Neural progenitor cell (in vitro differentiated cells): ENCODE measurements around the gene LRRC8D. TPM values are rescaled to one million over a fixed set of nuclear protein-coding genes. Genes with fewer than 3 reads are reported as not detected.

Experiments used
- DNase-seq: peaks from one replicate; pipeline ENCODE4 v3.0.0-alpha.2; 2016; ENCODE audit warnings: low spot score
- H2AFZ ChIP-seq: fragments of 200-600 bp; sonication (generic); replicated peaks from 2 replicates; pipeline ENCODE4 v1.6.1; 2016; ENCODE audit warnings: antibody characterized with exemption
- H3F3A ChIP-seq: fragments of 200-600 bp; sonication (generic); 2 replicates; pipeline ENCODE4 v1.6.1; 2016; ENCODE audit warnings: antibody characterized with exemption, low read depth
- H3K27ac ChIP-seq: fragments of 200-600 bp; sonication (generic); 2 replicates; pipeline ENCODE4 v1.5.1; 2016; ENCODE audit warnings: mild to moderate bottlenecking
- H3K27me3 ChIP-seq: fragments of 200-600 bp; sonication (generic); 2 replicates; pipeline ENCODE4 v1.6.1; 2016; ENCODE audit warnings: mild to moderate bottlenecking, moderate library complexity
- H3K36me3 ChIP-seq: fragments of 200-600 bp; sonication (generic); 2 replicates; pipeline ENCODE4 v1.5.1; 2016
- H3K4me1 ChIP-seq: fragments of 200-600 bp; sonication (generic); 2 replicates; pipeline ENCODE4 v1.6.1; 2016; ENCODE audit warnings: mixed run types
- H3K4me2 ChIP-seq: fragments of 200-600 bp; sonication (generic); 2 replicates; pipeline ENCODE4 v1.6.1; 2016
- H3K4me3 ChIP-seq: fragments of 200-600 bp; sonication (generic); 2 replicates; pipeline ENCODE4 v1.5.1; 2016
- H3K79me2 ChIP-seq: fragments of 200-600 bp; sonication (generic); 2 replicates; pipeline ENCODE4 v1.6.1; 2016; ENCODE audit warnings: low read depth
- H3K9ac ChIP-seq: fragments of 200-600 bp; sonication (generic); 2 replicates; pipeline ENCODE4 v1.6.1; 2016
- H3K9me3 ChIP-seq: fragments of 200-600 bp; sonication (generic); 2 replicates; pipeline ENCODE4 v1.5.1; 2016; ENCODE audit warnings: low read depth
- H4K20me1 ChIP-seq: fragments of 200-600 bp; sonication (generic); 2 replicates; pipeline ENCODE4 v1.6.1; 2016; ENCODE audit warnings: low read depth
- H3K27ac Mint-ChIP-seq: 3 replicates; pipeline ENCODE4 v1.8.0; 2021; ENCODE audit warnings: mixed read lengths
- H3K27me3 Mint-ChIP-seq: 2 replicates; pipeline ENCODE4 v1.8.0; 2022; ENCODE audit warnings: low read depth, mild to moderate bottlenecking, inconsistent platforms, moderate library complexity, mixed read lengths; ENCODE audit not compliant: insufficient read depth
- H3K36me3 Mint-ChIP-seq: 3 replicates; pipeline ENCODE4 v1.8.0; 2021; ENCODE audit warnings: mixed read lengths
- H3K4me1 Mint-ChIP-seq: 3 replicates; pipeline ENCODE4 v1.8.0; 2021; ENCODE audit warnings: mixed read lengths
- H3K4me3 Mint-ChIP-seq: 3 replicates; pipeline ENCODE4 v1.8.0; 2021; ENCODE audit warnings: mild to moderate bottlenecking, moderate library complexity, mixed read lengths
- H3K9me3 Mint-ChIP-seq: 3 replicates; pipeline ENCODE4 v1.8.0; 2020; ENCODE audit warnings: mixed read lengths
- CTCF ChIP-seq: fragments of 200-600 bp; sonication (generic); IDR thresholded peaks from 2 replicates; pipeline ENCODE4 v1.5.1; 2017; ENCODE audit warnings: antibody characterized with exemption, mild to moderate bottlenecking
- EZH2 ChIP-seq: fragments of 200-600 bp; sonication (generic); IDR thresholded peaks from 2 replicates; pipeline ENCODE4 v1.6.1; 2017; ENCODE audit warnings: antibody characterized with exemption, mild to moderate bottlenecking, moderate library complexity
- EZH2phosphoT487 ChIP-seq: fragments of 200-600 bp; sonication (generic); IDR thresholded peaks from 2 replicates; pipeline ENCODE4 v1.6.1; 2017; ENCODE audit warnings: antibody characterized with exemption
- total RNA-seq: library from RNA; depleted of rRNA; stranded (reverse); fragments of >200 nt; gene quantifications from 2 replicates; pipeline ENCODE4 v1.2.3, GENCODE V29; 2015; ENCODE audit warnings: low replicate concordance

LRRC8D gene
- total RNA-seq, 1 donor from 2014 or later = 55.7 TPM

DNA sequence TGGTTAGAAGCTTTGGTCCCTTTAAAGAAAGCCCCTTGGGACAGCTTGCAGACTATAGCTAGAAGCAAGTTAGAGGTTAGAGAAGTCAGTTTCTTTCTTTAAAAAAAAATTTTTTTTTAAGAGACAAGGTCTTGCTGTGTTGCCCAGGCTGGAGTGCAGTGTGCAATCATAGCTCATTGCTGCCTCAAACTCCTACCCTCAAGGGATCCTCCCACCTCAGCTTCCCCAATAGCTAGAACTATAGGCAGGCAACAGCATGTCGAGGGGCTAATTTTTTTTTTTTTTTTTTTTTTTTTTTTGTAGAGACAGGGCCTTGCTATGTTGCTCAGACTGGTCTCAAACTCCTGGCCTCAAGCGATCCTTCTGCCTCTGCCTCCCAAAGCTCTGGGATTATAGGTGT is 129.9 kb downstream of the LRRC8D start:
- TF ChIP-seq CTCF (no peak), EZH2 (no peak), EZH2phosphoT487 (no peak)
- H3K36me3 ChIP-seq = no peaks in the 10 kb centered on the region
- H3K4me1 Mint-ChIP-seq = peaks cover 6% of the 10 kb centered on the region
- no peak overlapping the region for H3K27ac ChIP-seq
- no peaks in the 10 kb centered on the region for H3K27me3 Mint-ChIP-seq
- H2AFZ ChIP-seq = no peak overlapping the region
- H3K27ac Mint-ChIP-seq = no peak overlapping the region
- no peak for DNase-seq
- H4K20me1 ChIP-seq = no peaks in the 10 kb centered on the region
- H3K9ac ChIP-seq = no peak overlapping the region
- H3K9me3 Mint-ChIP-seq = no peaks in the 10 kb centered on the region
- H3K4me1 ChIP-seq = peaks cover 12% of the 10 kb centered on the region
- no peaks in the 10 kb centered on the region for H3K79me2 ChIP-seq
- H3F3A ChIP-seq = peaks cover 11% of the 10 kb centered on the region
- no peaks in the 10 kb centered on the region for H3K27me3 ChIP-seq
- H3K4me2 ChIP-seq = no peak overlapping the region
- no peak overlapping the region for H3K4me3 Mint-ChIP-seq
- no peaks in the 10 kb centered on the region for H3K36me3 Mint-ChIP-seq
- H3K4me3 ChIP-seq = no peak overlapping the region
- no peaks in the 10 kb centered on the region for H3K9me3 ChIP-seq

- H3K27ac Mint-ChIP-seq = no peak overlapping the region
- no peaks in the 10 kb centered on the region for H3F3A ChIP-seq
- H3K4me3 ChIP-seq = no peak overlapping the region
- H3K9me3 ChIP-seq = no peaks in the 10 kb centered on the region
- DNase-seq = no peak
- no peaks in the 10 kb centered on the region for H3K79me2 ChIP-seq
- TF ChIP-seq CTCF = no peak
- no peak for TF ChIP-seq EZH2
- TF ChIP-seq EZH2phosphoT487 = no peak
- H3K4me3 Mint-ChIP-seq = no peak overlapping the region
- H3K27ac ChIP-seq = no peak overlapping the region
- H3K36me3 ChIP-seq = no peaks in the 10 kb centered on the region
- H2AFZ ChIP-seq = no peak overlapping the region
- no peak overlapping the region for H3K9ac ChIP-seq
- H4K20me1 ChIP-seq = no peaks in the 10 kb centered on the region
- H3K9me3 Mint-ChIP-seq = no peaks in the 10 kb centered on the region
- no peaks in the 10 kb centered on the region for H3K36me3 Mint-ChIP-seq
- H3K4me1 Mint-ChIP-seq = peaks cover 6% of the 10 kb centered on the region
- H3K27me3 Mint-ChIP-seq = no peaks in the 10 kb centered on the region
- H3K4me2 ChIP-seq = no peak overlapping the region
- peaks cover 2% of the 10 kb centered on the region for H3K4me1 ChIP-seq
- H3K27me3 ChIP-seq = no peaks in the 10 kb centered on the region
These were observed 131.2 kb downstream of the LRRC8D start for GRCh38 chr1:89951766-89952604.

GRCh38 chr1:89952605-89953130 is 131.8 kb downstream of the LRRC8D start:
- TF ChIP-seq EZH2 (no peak), CTCF (no peak), EZH2phosphoT487 (no peak)
- H3K79me2 ChIP-seq = no peaks in the 10 kb centered on the region
- no peaks in the 10 kb centered on the region for H3K36me3 ChIP-seq
- H3K27ac ChIP-seq = no peak overlapping the region
- H4K20me1 ChIP-seq = no peaks in the 10 kb centered on the region
- H3K4me2 ChIP-seq = no peak overlapping the region
- H3K9me3 Mint-ChIP-seq = no peaks in the 10 kb centered on the region
- no peaks in the 10 kb centered on the region for H3K9me3 ChIP-seq
- H3K4me1 Mint-ChIP-seq = peaks cover 6% of the 10 kb centered on the region
- no peaks in the 10 kb centered on the region for H3K36me3 Mint-ChIP-seq
- no peak overlapping the region for H2AFZ ChIP-seq
- H3K9ac ChIP-seq = no peak overlapping the region
- peaks cover 2% of the 10 kb centered on the region for H3K4me1 ChIP-seq
- no peaks in the 10 kb centered on the region for H3K27me3 ChIP-seq
- no peaks in the 10 kb centered on the region for H3F3A ChIP-seq
- no peak overlapping the region for H3K27ac Mint-ChIP-seq
- no peaks in the 10 kb centered on the region for H3K27me3 Mint-ChIP-seq
- H3K4me3 Mint-ChIP-seq = no peak overlapping the region
- DNase-seq = no peak
- no peak overlapping the region for H3K4me3 ChIP-seq
